ENCODE measurements around the gene PPP1R7. TPM values are rescaled to one million over a fixed set of nuclear protein-coding genes. Genes with fewer than 3 reads are reported as not detected.

Gene PPP1R7
- total and polyA plus RNA-seq, 8 donors = 21.5 to 38.7 (median 31.5) TPM

DNA sequence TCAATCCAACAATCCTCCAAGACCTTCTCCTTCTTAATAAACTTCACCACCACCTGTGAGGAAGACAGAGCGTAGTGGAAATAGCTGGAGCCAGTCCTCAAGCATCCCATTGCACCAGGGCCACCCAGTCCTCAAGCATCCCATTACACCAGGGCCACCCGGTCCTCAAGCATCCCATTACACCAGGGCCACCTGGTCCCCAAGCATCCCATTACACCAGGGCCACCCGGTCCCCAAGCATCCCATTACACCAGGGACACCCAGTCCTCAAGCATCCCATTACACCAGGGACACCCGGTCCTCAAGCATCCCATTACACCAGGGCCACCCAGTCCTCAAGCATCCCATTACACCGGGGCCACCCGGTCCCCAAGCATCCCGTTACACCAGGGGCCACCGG is 34.9 kb upstream of the PPP1R7 start:
- TF ChIP-seq CTCF (IDR thresholded peaks at IDR 0.05) = no peak
- no peak overlapping the region for H3K4me3 ChIP-seq
- intact Hi-C loops (cut with DNase I) = no loop called here
- DNase-seq (peak in 1 of 6 donors; percentile 15), ATAC-seq (no peak), FAIRE-seq (no peak)
- H3K4me1 ChIP-seq = no peaks in the 10 kb centered on the region
- no peaks in the 10 kb centered on the region for H3K27me3 ChIP-seq
- no peak overlapping the region for H3K27ac ChIP-seq
- no peaks in the 10 kb centered on the region for H3K36me3 ChIP-seq
- 83 to 95% methylated on average over 8 of the region's 8 CpGs for WGBS, 2 donors
- H3K9me3 ChIP-seq = no peaks in the 10 kb centered on the region

DNA sequence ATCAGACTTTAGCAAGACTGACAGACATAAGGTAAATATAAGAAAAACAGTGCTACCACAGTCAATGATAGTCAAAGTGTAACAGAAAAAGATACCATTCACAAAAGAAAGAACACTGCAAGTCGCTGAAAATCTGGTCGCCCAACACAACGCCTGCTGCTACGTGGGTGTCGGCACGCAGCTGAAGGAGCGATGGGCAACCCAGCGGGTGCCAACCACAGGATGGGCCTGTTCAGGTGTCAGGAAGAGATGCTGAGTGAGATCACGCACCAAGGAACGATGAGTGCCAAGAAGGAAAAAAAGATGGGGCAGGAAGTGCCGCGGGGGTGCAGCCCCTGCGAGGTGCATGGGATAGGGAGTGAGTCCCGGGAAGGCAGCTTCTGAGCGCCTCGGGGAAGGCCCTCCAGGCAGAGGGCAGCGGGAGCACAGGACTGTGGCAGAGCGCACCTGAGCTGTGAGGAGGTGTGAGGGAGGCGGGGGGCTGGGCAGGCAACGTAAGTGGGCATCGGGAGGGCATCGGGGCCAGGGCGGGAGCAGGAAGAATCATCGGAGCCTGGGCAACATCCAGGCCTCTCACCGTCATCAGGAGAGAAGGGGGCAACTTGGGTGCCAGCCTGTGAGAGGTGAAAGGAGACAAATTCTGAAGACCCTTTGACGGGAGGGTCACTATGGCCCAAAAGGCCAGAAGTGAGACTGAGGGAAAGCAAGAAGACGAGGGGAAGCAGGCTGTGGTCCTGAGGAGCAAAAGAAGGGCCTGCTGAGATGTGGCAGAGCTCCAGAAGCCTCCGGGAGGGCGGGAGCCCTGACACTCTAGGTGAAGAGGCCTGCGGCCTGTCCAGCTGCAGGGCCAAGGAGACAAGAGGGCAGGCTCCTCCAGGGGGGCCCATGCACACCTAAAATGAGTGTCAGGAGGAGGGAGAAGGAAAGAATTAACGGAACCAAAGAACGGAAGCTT is 33.4 kb upstream of the PPP1R7 start:
- ATAC-seq = no peak
- peak in 1 of 6 donors; percentile 33 for DNase-seq

DNA sequence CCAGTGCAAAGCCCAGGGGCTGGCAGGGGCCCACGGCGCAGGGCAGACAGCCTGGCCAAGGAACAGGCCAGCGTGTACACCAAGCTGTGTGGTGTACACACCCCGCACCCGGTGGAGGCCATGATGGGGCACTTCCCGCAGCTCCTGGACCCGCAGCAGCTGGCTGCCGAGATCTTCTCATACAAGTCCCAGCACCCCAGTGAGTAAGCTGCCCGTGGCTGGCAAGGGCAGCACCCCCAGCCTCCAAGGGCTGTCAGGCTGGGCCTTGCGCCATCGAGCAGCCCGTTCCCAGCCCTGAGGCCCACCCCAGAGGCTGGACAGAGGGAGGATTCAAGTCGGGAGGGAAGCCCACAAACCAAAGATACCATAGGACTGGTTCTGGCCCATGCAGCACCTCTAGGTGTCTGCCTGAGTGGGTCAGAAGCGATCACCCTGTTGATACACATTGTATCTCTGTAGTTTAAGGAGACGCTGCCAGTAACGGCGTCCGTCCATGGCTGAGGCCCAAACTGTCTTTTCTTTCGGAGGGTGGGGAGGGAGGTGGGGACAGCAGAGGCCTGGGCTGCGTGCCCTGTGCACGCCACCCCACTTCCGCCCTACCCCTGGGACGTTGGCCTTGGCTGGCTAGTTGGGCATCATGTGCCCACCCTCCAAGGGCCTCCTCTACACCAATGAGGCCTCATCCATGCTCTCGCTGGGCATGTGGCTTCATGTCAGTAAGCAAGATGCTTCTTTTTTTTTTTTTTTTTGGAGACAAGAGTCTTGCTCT is 31.3 kb upstream of the PPP1R7 start:
- H3K27ac ChIP-seq = no peak overlapping the region

More for the DNA sequence above, 33.4 kb upstream of the PPP1R7 start:
- Histone ChIP-seq H3K4me1 (no peaks in the 10 kb centered on the region), H3K36me3 (no peaks in the 10 kb centered on the region), H3K9me3 (no peaks in the 10 kb centered on the region), H3K4me3 (no peak overlapping the region), H3K27me3 (no peaks in the 10 kb centered on the region), H3K27ac (no peak overlapping the region)
- intact Hi-C loops (cut with DNase I) = no loop called here
- TF ChIP-seq CTCF (IDR thresholded peaks at IDR 0.05) = no peak
- 90 to 96% methylated on average over 32 of the region's 32 CpGs for WGBS, 2 donors
- no peak for FAIRE-seq

DNA sequence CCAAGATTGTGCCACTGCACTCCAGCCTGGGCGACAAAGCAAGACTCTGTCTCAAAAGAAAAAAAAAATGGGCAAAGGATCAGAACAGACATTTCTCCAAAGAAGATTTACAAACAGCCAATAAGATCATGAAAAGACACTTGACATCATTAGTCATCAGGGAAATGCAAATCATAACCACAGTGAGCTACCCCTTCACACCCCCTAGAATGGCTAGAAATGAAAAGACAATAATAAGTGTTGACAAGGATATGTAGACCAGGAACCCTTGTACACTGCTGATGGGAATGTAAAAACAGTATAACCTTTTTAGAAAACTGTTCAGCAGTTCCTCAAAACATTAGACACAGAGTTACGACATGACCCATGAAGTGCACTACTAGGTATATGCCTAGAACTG is 29.8 kb upstream of the PPP1R7 start:
- 95 to 98% methylated on average over 2 of the region's 2 CpGs for WGBS, 2 donors
- ATAC-seq = no peak
- FAIRE-seq = no peak

More for the DNA sequence above, 31.3 kb upstream of the PPP1R7 start:
- Histone ChIP-seq H3K27me3 (no peaks in the 10 kb centered on the region), H3K4me3 (no peak overlapping the region), H3K4me1 (no peaks in the 10 kb centered on the region), H3K36me3 (no peaks in the 10 kb centered on the region), H3K9me3 (no peaks in the 10 kb centered on the region)
- FAIRE-seq = no peak
- TF ChIP-seq CTCF (IDR thresholded peaks at IDR 0.05) = no peak
- DNase-seq = peak in 1 of 6 donors; percentile 28
- 92 to 95% methylated on average over 24 of the region's 24 CpGs for WGBS, 2 donors
- ATAC-seq = no peak
- intact Hi-C loops (cut with DNase I) = no loop called here

More for the DNA sequence above, 29.8 kb upstream of the PPP1R7 start:
- Histone ChIP-seq H3K36me3 (no peaks in the 10 kb centered on the region), H3K4me1 (no peaks in the 10 kb centered on the region), H3K27ac (no peak overlapping the region), H3K4me3 (no peak overlapping the region), H3K9me3 (no peaks in the 10 kb centered on the region), H3K27me3 (no peaks in the 10 kb centered on the region)
- no peak for TF ChIP-seq CTCF (IDR thresholded peaks at IDR 0.05)
- intact Hi-C loops (cut with DNase I) = no loop called here
- DNase-seq = no peak
